ENCODE data around the gene KCNH4. TPM values are rescaled to one million over a fixed set of nuclear protein-coding genes. Genes with fewer than 3 reads are reported as not detected.
A peak's percentile ranks its signal among the peaks of the same experiment; 100 is the strongest.

Gene KCNH4
- total and polyA plus RNA-seq, 9 of the 15 experiments (the other 6 are each of a cell fraction or from before 2014, with no cell fraction given) = 0.10 to 1.8 (median 0.50) TPM

GRCh38 chr17:42120770-42121769 lies 59.9 kb downstream of the KCNH4 start, which contains the start of gene KAT2A (continued):
- TF ChIP-seq PKNOX1 (IDR thresholded peaks at IDR 0.05) (peak; percentile 67), RBFOX2 (IDR thresholded peaks at IDR 0.05; ENCODE audit: low read depth, low read length) (peak; percentile 76), SIX5 (IDR thresholded peaks at IDR 0.05; ENCODE audit: borderline replicate concordance in 1 of 2, insufficient read depth in 1 of 2, low read depth in 1 of 2, low read length in 2 of 2) (peak; percentile 84), MAZ (CRISPR knock-in tag; conservative IDR thresholded peaks at IDR 0.05 in 1 of 2, IDR thresholded peaks at IDR 0.05 in 1 of 2) (peak; percentile 22 to 41; a peak in 1 of 4 replicates), PHF20 (IDR thresholded peaks at IDR 0.05; ENCODE audit: partially characterized antibody) (peak; percentile 37), CREB1 (IDR thresholded peaks at IDR 0.05) (0 out of 2 replicates have a peak, but pooled peaks have one; percentile 3), CREB1 (CRISPR knock-in tag; IDR thresholded peaks at IDR 0.05) (no peak), EGR1 (conservative IDR thresholded peaks at IDR 0.05) (peak; percentile 67), SUPT5H (IDR thresholded peaks at IDR 0.05) (peak; percentile 68), PHF8 (IDR thresholded peaks at IDR 0.05; ENCODE audit: borderline replicate concordance, low read length) (peak; percentile 62; the same call in 1 of the 2 replicates), AFF1 (IDR thresholded peaks at IDR 0.05; ENCODE audit: low read depth in 1 of 2, partially characterized antibody in 2 of 2) (peak in 1 of 2 experiments; percentile 81), NKRF (IDR thresholded peaks at IDR 0.05; ENCODE audit: borderline replicate concordance) (peak; percentile 40; the same call in 1 of the 2 replicates), MXI1 (IDR thresholded peaks at IDR 0.05; ENCODE audit: low read depth, low read length) (peak; percentile 73; the same call in 1 of the 2 replicates), DEAF1 (CRISPR knock-in tag; IDR thresholded peaks at IDR 0.05) (no peak), GABPB1 (CRISPR knock-in tag; IDR thresholded peaks at IDR 0.05) (no peak; the same call in 1 of the 2 replicates)

Measured in K562 (cell line).